GM12878 (cell line): ENCODE results near the gene MROH7. TPM values are rescaled to one million over a fixed set of nuclear protein-coding genes. Genes with fewer than 3 reads are reported as not detected.

Source experiments
- ATAC-seq: fragments of 200-7000 bp; cut with Tn5 transposase; 3 replicates; pipeline ENCODE4 v1.9.1; 2020; ENCODE audit warnings: mild to moderate bottlenecking, moderate library complexity
- BruUV-seq: library from RNA; stranded (reverse); fragments of 400-500 nt; replicated peaks from 2 replicates; lab custom pipeline; 2021; lab: Mats Ljungman, UMichigan
- CTCF ChIA-PET: fragments of 300-600 bp; sonication (Branson Sonifier 250); formaldehyde crosslinking; extraction: SDS; loops from one replicate; lab custom pipeline; 2021; ENCODE audit warnings: inconsistent platforms; lab: Yijun Ruan, JAX
- POLR2A ChIA-PET: fragments of 350-600 bp; formaldehyde crosslinking; extraction: SDS; loops from one replicate; lab custom pipeline; 2021; ENCODE audit warnings: inconsistent platforms; lab: Charles Lee
- RAD21 ChIA-PET: fragments of 300-600 bp; sonication (Branson Sonifier 250); formaldehyde crosslinking; loops from one replicate; lab custom pipeline; 2023; ENCODE audit warnings: antibody characterized with exemption; ENCODE audit not compliant: unreplicated experiment; lab: Charles Lee
- SMC1A ChIA-PET: fragments of 300-600 bp; sonication (Branson Sonifier 250); formaldehyde crosslinking; loops from one replicate; lab custom pipeline; 2023; ENCODE audit not compliant: unreplicated experiment, uncharacterized antibody; lab: Charles Lee
- DNase-seq: peaks from one replicate; pipeline ENCODE4 v3.0.0-alpha.2; 2011; ENCODE audit warnings: low read depth, low spot score
- FAIRE-seq: peaks from 3 replicates; lab custom pipeline; 2011; peaks lifted over from hg19 to GRCh38; lab: Jason Lieb, UNC
- H2AFZ ChIP-seq: 2 replicates; pipeline ENCODE4 v1.6.0; 2011; ENCODE audit warnings: low read depth, low read length, control low read depth; ENCODE audit not compliant: control insufficient read depth
- H3K27ac ChIP-seq: 2 replicates; pipeline ENCODE4 v1.5.1; 2011; ENCODE audit warnings: control low read depth; ENCODE audit not compliant: control insufficient read depth, insufficient read depth
- H3K27me3 ChIP-seq, 2 experiments: replicated peaks in 1 of 2; 2 replicates each; pipeline versions ENCODE4 v1.6.0 to v1.6.1; 2011; ENCODE audit warnings: low read length in 1 of 2; ENCODE audit not compliant: control insufficient read depth in 2 of 2, insufficient read depth in 2 of 2
- H3K36me3 ChIP-seq, 2 experiments: 2 replicates each; pipeline ENCODE4 v1.5.1; 2011; ENCODE audit warnings: low read length in 1 of 2; ENCODE audit not compliant: control insufficient read depth in 2 of 2, insufficient read depth in 2 of 2
- H3K4me1 ChIP-seq: 2 replicates; pipeline ENCODE4 v1.6.1; 2011; ENCODE audit warnings: mild to moderate bottlenecking, low read length, moderate library complexity, mixed read lengths; ENCODE audit not compliant: control insufficient read depth, insufficient read depth
- H3K4me2 ChIP-seq: 2 replicates; pipeline ENCODE4 v1.6.0; 2011; ENCODE audit warnings: control low read depth; ENCODE audit not compliant: control insufficient read depth, insufficient read depth
- H3K4me3 ChIP-seq: fragments of 200-600 bp; sonication (generic); 2 replicates; pipeline ENCODE4 v1.5.1; 2016
- H3K79me2 ChIP-seq: 2 replicates; pipeline ENCODE4 v1.6.0; 2011; ENCODE audit warnings: low read length; ENCODE audit not compliant: control insufficient read depth, insufficient read depth
- H3K9ac ChIP-seq: 2 replicates; pipeline ENCODE4 v1.8.0; 2011; ENCODE audit warnings: low read length, control low read depth, mixed read lengths; ENCODE audit not compliant: control insufficient read depth, insufficient read depth
- H3K9me3 ChIP-seq: replicated peaks from 3 replicates; pipeline ENCODE4 v1.5.1; 2011; ENCODE audit warnings: mild to moderate bottlenecking, low read length; ENCODE audit not compliant: control insufficient read depth, insufficient read depth
- H4K20me1 ChIP-seq: 2 replicates; pipeline ENCODE4 v1.6.0; 2011; ENCODE audit not compliant: control insufficient read depth, insufficient read depth
- BHLHE40 ChIP-seq, 2 experiments: fragments of 450-650 bp in 1 of 2; IDR thresholded peaks; 2 replicates each; pipeline ENCODE4 v1.6.1; 2011 to 2017; ENCODE audit warnings: low read depth in 2 of 2, borderline replicate concordance in 1 of 2, improper control_type of control experiment in 1 of 2, low read length in 1 of 2, mild to moderate bottlenecking in 1 of 2
- BRCA1 ChIP-seq: IDR thresholded peaks from 2 replicates; pipeline ENCODE4 v1.6.1; 2011; ENCODE audit warnings: low read depth, low read length, improper control_type of control experiment
- CHD2 ChIP-seq: IDR thresholded peaks from 2 replicates; pipeline ENCODE4 v1.6.1; 2011; ENCODE audit warnings: low read depth, low read length, improper control_type of control experiment, borderline replicate concordance
- JUND ChIP-seq: IDR thresholded peaks from 2 replicates; pipeline ENCODE4 v1.6.1; 2012; ENCODE audit warnings: low read depth, mild to moderate bottlenecking, low read length, improper control_type of control experiment, moderate library complexity
- MTA3 ChIP-seq: IDR thresholded peaks from 2 replicates; pipeline ENCODE4 v1.6.1; 2012; ENCODE audit warnings: low read length, inconsistent platforms, borderline replicate concordance
- NFIC ChIP-seq: IDR thresholded peaks from 2 replicates; pipeline ENCODE4 v1.6.1; 2012; ENCODE audit warnings: low read depth, mild to moderate bottlenecking, inconsistent platforms, low read length, moderate library complexity
- NR2C1 ChIP-seq: fragments of 450-650 bp; IDR thresholded peaks from 2 replicates; pipeline ENCODE4 v1.6.1; 2017; ENCODE audit warnings: antibody characterized with exemption, mild to moderate bottlenecking, moderate library complexity
- PAX5 ChIP-seq: IDR thresholded peaks from 2 replicates; pipeline ENCODE4 v1.6.1; 2011; ENCODE audit warnings: low read depth, low read length, borderline replicate concordance
- PAX8 ChIP-seq: fragments of 450-650 bp; IDR thresholded peaks from 2 replicates; pipeline ENCODE4 v1.6.1; 2017; ENCODE audit warnings: mild to moderate bottlenecking, moderate library complexity
- POLR2A ChIP-seq: IDR thresholded peaks from 2 replicates; pipeline ENCODE4 v1.6.1; 2011; ENCODE audit warnings: low read depth, mild to moderate bottlenecking, low read length
- RCOR1 ChIP-seq: conservative IDR thresholded peaks from 2 replicates; pipeline ENCODE4 v1.6.1; 2012; ENCODE audit warnings: low read depth, low read length, improper control_type of control experiment
- SIN3A ChIP-seq: IDR thresholded peaks from 2 replicates; pipeline ENCODE4 v1.6.1; 2012; ENCODE audit warnings: low read depth, low read length, improper control_type of control experiment
- SIX5 ChIP-seq: IDR thresholded peaks from 2 replicates; pipeline ENCODE4 v1.6.1; 2011; ENCODE audit warnings: mild to moderate bottlenecking, low read depth, low read length, moderate library complexity; ENCODE audit not compliant: severe bottlenecking
- SREBF2 ChIP-seq: IDR thresholded peaks from 2 replicates; pipeline ENCODE4 v1.6.1; 2012; ENCODE audit warnings: mild to moderate bottlenecking, low read length
- SUZ12 ChIP-seq: fragments of 200-600 bp; sonication (generic); IDR thresholded peaks from one replicate; pipeline ENCODE4 v1.6.1; 2018; ENCODE audit warnings: antibody characterized with exemption, mild to moderate bottlenecking; ENCODE audit not compliant: unreplicated experiment
- TCF7 ChIP-seq: IDR thresholded peaks from 2 replicates; pipeline ENCODE4 v1.6.1; 2014; ENCODE audit warnings: antibody characterized with exemption, borderline replicate concordance
- ZNF384 ChIP-seq: IDR thresholded peaks from 2 replicates; pipeline ENCODE4 v1.6.1; 2012; ENCODE audit warnings: low read depth, mild to moderate bottlenecking, low read length, improper control_type of control experiment, borderline replicate concordance
- WGBS: methylation state at CpG from one replicate; pipeline ENCODE4 v1.1.6; 2016; ENCODE audit warnings: low lambda C conversion rate; ENCODE audit not compliant: insufficient replicate concordance, insufficient coverage; ENCODE audit errors: missing lambda C conversion rate; 5-methylcytosine and 5-hydroxymethylcytosine counted together
- in situ Hi-C: fragments of 300-500 bp; cut with MboI; formaldehyde crosslinking; loops from 9 replicates; pipeline ENCODE4 v1.14.3; 2018; ENCODE audit warnings: mixed read lengths
- intact Hi-C: fragments of 100-400 bp; cut with micrococcal nuclease; formaldehyde crosslinking; loops from one replicate; pipeline ENCODE4 v1.14.2; 2022; ENCODE audit not compliant: unreplicated experiment
- polyA plus RNA-seq, 11 experiments: library from polyadenylated mRNA; depleted of rRNA in 4 of 11; unstranded in 6 of 11; stranded (reverse) in 5 of 11; fragments of >200 nt; fragmentation: Nextera tagmentation in 4 of 11; fragmentation: Illumina TruSeq in 1 of 11; extraction: Ambion mirVana in 4 of 11; extraction: Trizol in 1 of 11; gene quantifications; 1 replicate in 1 of 11; 2 replicates in 10 of 11; pipeline versions ENCODE4 v1.2.1 to v1.2.3, GENCODE V29; 2011 to 2016; ENCODE audit warnings: inconsistent platforms in 2 of 11, missing spikeins in 2 of 11, low read depth in 1 of 11
- total RNA-seq, 4 experiments: library from RNA; depleted of rRNA in 3 of 4; stranded (reverse); fragments of >200 nt in 3 of 4; fragmentation: Illumina TruSeq in 1 of 4; extraction: Trizol in 1 of 4; gene quantifications; 2 replicates each; pipeline versions ENCODE4 v1.2.1 to v1.2.3, GENCODE V29; 2013 to 2021
- TF ChIP-seq, protein P1 (sequence below): IDR thresholded peaks from 2 replicates; pipeline ENCODE4 v1.6.1; 2011; ENCODE audit warnings: mild to moderate bottlenecking, low read depth, low read length, moderate library complexity; ENCODE audit not compliant: insufficient replicate concordance
- TF ChIP-seq, protein P2 (sequence below): IDR thresholded peaks from 2 replicates; pipeline ENCODE4 v1.6.1; 2011; ENCODE audit warnings: borderline replicate concordance, low read depth, mild to moderate bottlenecking, moderate library complexity, low read length; ENCODE audit not compliant: insufficient read depth, poor library complexity, severe bottlenecking
- TF ChIP-seq, protein P3 (sequence below): IDR thresholded peaks from 2 replicates; pipeline ENCODE4 v1.6.1; 2012; ENCODE audit warnings: low read depth, low read length, improper control_type of control experiment

MROH7 gene
- total and polyA plus RNA-seq, 10 of the 15 experiments (the other 5 are each of a cell fraction or from before 2014, with no cell fraction given) = 0.11 TPM; not detected in 9

DNA sequence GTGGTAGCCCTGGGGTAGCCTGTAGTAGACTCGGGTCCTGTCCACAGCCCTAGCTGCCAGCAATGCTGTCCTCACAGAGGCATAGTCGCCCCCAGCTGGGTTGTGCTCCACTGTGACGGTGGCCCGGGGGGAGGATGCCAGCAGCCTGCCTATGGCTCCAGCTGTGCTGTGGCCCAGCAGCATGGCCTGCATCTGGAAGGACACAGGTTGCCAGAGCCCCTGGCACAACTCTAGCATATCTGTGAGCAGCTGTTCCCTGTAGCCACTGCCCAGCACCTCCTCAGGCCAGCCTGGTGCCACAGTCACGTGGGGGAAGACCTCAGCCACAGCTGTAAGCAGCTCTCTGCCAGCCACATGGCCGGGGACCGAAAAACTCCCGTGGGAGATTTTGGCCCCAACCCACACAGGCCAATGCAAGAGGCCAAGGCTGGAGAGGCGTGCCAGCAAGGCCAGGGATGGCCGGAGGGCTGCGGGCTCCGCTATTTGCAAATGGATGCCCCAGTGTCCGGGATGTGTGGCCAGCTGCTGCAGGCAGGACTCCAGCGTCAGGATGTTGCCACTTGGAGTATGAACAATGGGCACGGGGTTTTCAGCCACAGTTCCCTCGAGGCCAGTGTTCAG, 32.2 kb upstream of the MROH7 start:
- no peak for TF ChIP-seq MTA3
- no peak for TF ChIP-seq BHLHE40 (IDR thresholded peaks at IDR 0.05; ENCODE audit: borderline replicate concordance in 1 of 2, low read depth in 2 of 2, low read length in 1 of 2)
- no peak for TF ChIP-seq JUND
- no peak for TF ChIP-seq RCOR1
- TF ChIP-seq, protein P1, sequence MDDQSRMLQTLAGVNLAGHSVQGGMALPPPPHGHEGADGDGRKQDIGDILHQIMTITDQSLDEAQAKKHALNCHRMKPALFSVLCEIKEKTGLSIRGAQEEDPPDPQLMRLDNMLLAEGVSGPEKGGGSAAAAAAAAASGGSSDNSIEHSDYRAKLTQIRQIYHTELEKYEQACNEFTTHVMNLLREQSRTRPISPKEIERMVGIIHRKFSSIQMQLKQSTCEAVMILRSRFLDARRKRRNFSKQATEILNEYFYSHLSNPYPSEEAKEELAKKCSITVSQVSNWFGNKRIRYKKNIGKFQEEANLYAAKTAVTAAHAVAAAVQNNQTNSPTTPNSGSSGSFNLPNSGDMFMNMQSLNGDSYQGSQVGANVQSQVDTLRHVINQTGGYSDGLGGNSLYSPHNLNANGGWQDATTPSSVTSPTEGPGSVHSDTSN = no peak
- TF ChIP-seq NR2C1 = no peak
- no peak for TF ChIP-seq POLR2A
- no peak for TF ChIP-seq PAX5
- TF ChIP-seq SUZ12 = no peak
- TF ChIP-seq TCF7 = no peak
- no peak for TF ChIP-seq ZNF384
- no peak for TF ChIP-seq SREBF2
- no peak for TF ChIP-seq PAX8
- TF ChIP-seq CHD2 = no peak
- TF ChIP-seq, protein P2, sequence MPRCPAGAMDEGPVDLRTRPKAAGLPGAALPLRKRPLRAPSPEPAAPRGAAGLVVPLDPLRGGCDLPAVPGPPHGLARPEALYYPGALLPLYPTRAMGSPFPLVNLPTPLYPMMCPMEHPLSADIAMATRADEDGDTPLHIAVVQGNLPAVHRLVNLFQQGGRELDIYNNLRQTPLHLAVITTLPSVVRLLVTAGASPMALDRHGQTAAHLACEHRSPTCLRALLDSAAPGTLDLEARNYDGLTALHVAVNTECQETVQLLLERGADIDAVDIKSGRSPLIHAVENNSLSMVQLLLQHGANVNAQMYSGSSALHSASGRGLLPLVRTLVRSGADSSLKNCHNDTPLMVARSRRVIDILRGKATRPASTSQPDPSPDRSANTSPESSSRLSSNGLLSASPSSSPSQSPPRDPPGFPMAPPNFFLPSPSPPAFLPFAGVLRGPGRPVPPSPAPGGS = no peak
- TF ChIP-seq, protein P3, sequence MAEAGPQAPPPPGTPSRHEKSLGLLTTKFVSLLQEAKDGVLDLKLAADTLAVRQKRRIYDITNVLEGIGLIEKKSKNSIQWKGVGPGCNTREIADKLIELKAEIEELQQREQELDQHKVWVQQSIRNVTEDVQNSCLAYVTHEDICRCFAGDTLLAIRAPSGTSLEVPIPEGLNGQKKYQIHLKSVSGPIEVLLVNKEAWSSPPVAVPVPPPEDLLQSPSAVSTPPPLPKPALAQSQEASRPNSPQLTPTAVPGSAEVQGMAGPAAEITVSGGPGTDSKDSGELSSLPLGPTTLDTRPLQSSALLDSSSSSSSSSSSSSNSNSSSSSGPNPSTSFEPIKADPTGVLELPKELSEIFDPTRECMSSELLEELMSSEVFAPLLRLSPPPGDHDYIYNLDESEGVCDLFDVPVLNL = no peak
- no peak for TF ChIP-seq SIN3A
- no peak for TF ChIP-seq BRCA1
- no peak for TF ChIP-seq SIX5
- no peak for TF ChIP-seq NFIC
- H3K27me3 ChIP-seq = no peaks in the 10 kb centered on the region
- H3K4me1 ChIP-seq = peaks cover 3% of the 10 kb centered on the region; the same call in 1 of the 2 replicates
- no peak overlapping the region for H3K27ac ChIP-seq
- SMC1A ChIA-PET = no interaction called here
- no peak overlapping the region for H3K4me3 ChIP-seq
- H4K20me1 ChIP-seq = no peaks in the 10 kb centered on the region
- POLR2A ChIA-PET = no interaction called here
- no peak for DNase-seq
- CTCF ChIA-PET = no interaction called here
- no peak for FAIRE-seq
- H2AFZ ChIP-seq = no peak overlapping the region
- 32% methylated on average over 16 of the region's 16 CpGs for WGBS
- intact Hi-C loops = no loop called here
- no peak overlapping the region for H3K4me2 ChIP-seq
- in situ Hi-C loops = no loop called here
- no peaks in the 10 kb centered on the region for H3K9me3 ChIP-seq
- no TSS peak for BruUV-seq
- no peaks in the 10 kb centered on the region for H3K79me2 ChIP-seq
- no peaks in the 10 kb centered on the region for H3K36me3 ChIP-seq
- RAD21 ChIA-PET = no interaction called here
- ATAC-seq = no peak
- H3K9ac ChIP-seq = no peak overlapping the region
